H9 (cell line): ENCODE data around the gene DMAC2L. TPM values are rescaled to one million over a fixed set of nuclear protein-coding genes. Genes with fewer than 3 reads are reported as not detected.

ENCODE experiments used
- DNase-seq: peaks from one replicate; pipeline ENCODE4 v3.0.0-alpha.2; 2017
- H2AFZ ChIP-seq: one replicate; pipeline ENCODE4 v1.6.1; 2013; ENCODE audit warnings: mild to moderate bottlenecking, low read length, control low read depth, moderate library complexity
- H2AK5ac ChIP-seq: 2 replicates; pipeline ENCODE4 v1.6.1; 2013; ENCODE audit warnings: low read length, control low read depth, mixed read lengths; ENCODE audit not compliant: insufficient read length
- H2BK120ac ChIP-seq: one replicate; pipeline ENCODE4 v1.6.1; 2013; ENCODE audit warnings: low read depth, mild to moderate bottlenecking, low read length, control low read depth, inconsistent platforms; ENCODE audit not compliant: poor library complexity, severe bottlenecking
- H2BK12ac ChIP-seq: 2 replicates; pipeline ENCODE4 v1.6.1; 2013; ENCODE audit warnings: low read length, control low read depth, mixed read lengths, low read depth; ENCODE audit not compliant: insufficient read length
- H2BK15ac ChIP-seq: 2 replicates; pipeline ENCODE4 v1.6.1; 2013; ENCODE audit warnings: low read depth, low read length, control low read depth
- H2BK20ac ChIP-seq: one replicate; pipeline ENCODE4 v1.6.1; 2013; ENCODE audit warnings: low read depth, mild to moderate bottlenecking, low read length, control low read depth, inconsistent platforms; ENCODE audit not compliant: poor library complexity, severe bottlenecking
- H2BK5ac ChIP-seq: 2 replicates; pipeline ENCODE4 v1.6.1; 2013; ENCODE audit warnings: low read length, control low read depth, mixed read lengths; ENCODE audit not compliant: insufficient read length
- H3K14ac ChIP-seq: 2 replicates; pipeline ENCODE4 v1.6.1; 2013; ENCODE audit warnings: low read length, control low read depth; ENCODE audit not compliant: insufficient read depth
- H3K18ac ChIP-seq: 2 replicates; pipeline ENCODE4 v1.6.1; 2013; ENCODE audit warnings: low read depth, mild to moderate bottlenecking, mixed read lengths, low read length, control low read depth; ENCODE audit not compliant: insufficient read length
- H3K23ac ChIP-seq: 2 replicates; pipeline ENCODE4 v1.6.1; 2013; ENCODE audit warnings: low read length, control low read depth, mixed read lengths, low read depth; ENCODE audit not compliant: insufficient read length
- H3K23me2 ChIP-seq: 2 replicates; pipeline ENCODE4 v1.6.1; 2013; ENCODE audit warnings: low read depth, mild to moderate bottlenecking, mixed read lengths, low read length, control low read depth; ENCODE audit not compliant: insufficient read length, poor library complexity, severe bottlenecking
- H3K27ac ChIP-seq: 2 replicates; pipeline ENCODE4 v1.5.1; 2013; ENCODE audit warnings: low read length, control low read depth, mixed read lengths, low read depth; ENCODE audit not compliant: insufficient read length
- H3K27me3 ChIP-seq: 2 replicates; pipeline ENCODE4 v1.6.1; 2013; ENCODE audit warnings: low read length, control low read depth, inconsistent platforms; ENCODE audit not compliant: insufficient read depth
- H3K4ac ChIP-seq: 2 replicates; pipeline ENCODE4 v1.6.1; 2013; ENCODE audit warnings: low read depth, mild to moderate bottlenecking, control low read depth, inconsistent platforms, low read length, moderate library complexity
- H3K4me1 ChIP-seq: 2 replicates; pipeline ENCODE4 v1.6.1; 2013; ENCODE audit warnings: low read length, control low read depth, inconsistent platforms; ENCODE audit not compliant: insufficient read depth
- H3K4me2 ChIP-seq: 2 replicates; pipeline ENCODE4 v1.6.1; 2013; ENCODE audit warnings: low read length, control low read depth, mixed read lengths; ENCODE audit not compliant: insufficient read length, insufficient read depth
- H3K56ac ChIP-seq: 2 replicates; pipeline ENCODE4 v1.6.1; 2013; ENCODE audit warnings: low read depth, mild to moderate bottlenecking, mixed read lengths, low read length, control low read depth; ENCODE audit not compliant: insufficient read length
- H3K79me1 ChIP-seq: 2 replicates; pipeline ENCODE4 v1.6.1; 2013; ENCODE audit warnings: low read depth, mild to moderate bottlenecking, moderate library complexity, low read length, control low read depth, inconsistent platforms; ENCODE audit not compliant: insufficient read depth, poor library complexity, severe bottlenecking
- H3K79me2 ChIP-seq: 2 replicates; pipeline ENCODE4 v1.6.1; 2013; ENCODE audit warnings: low read length, control low read depth, inconsistent platforms; ENCODE audit not compliant: insufficient read depth
- H3K9ac ChIP-seq: 2 replicates; pipeline ENCODE4 v1.6.1; 2013; ENCODE audit warnings: low read length, control low read depth, mixed read lengths; ENCODE audit not compliant: insufficient read length; ENCODE audit errors: extremely low read depth
- H3K9me3 ChIP-seq: one replicate; pipeline ENCODE4 v1.6.1; 2013; ENCODE audit warnings: low read depth, low read length, inconsistent platforms; ENCODE audit not compliant: control insufficient read depth
- H3T11ph ChIP-seq: one replicate; pipeline ENCODE4 v1.6.1; 2013; ENCODE audit warnings: mild to moderate bottlenecking, low read length, control low read depth, inconsistent platforms
- H4K20me1 ChIP-seq: one replicate; pipeline ENCODE4 v1.6.1; 2013; ENCODE audit not compliant: control insufficient read depth, insufficient read length, insufficient read depth
- H4K5ac ChIP-seq: 2 replicates; pipeline ENCODE4 v1.6.1; 2013; ENCODE audit warnings: low read depth, mild to moderate bottlenecking, mixed read lengths, low read length, control low read depth; ENCODE audit not compliant: insufficient read length
- H4K8ac ChIP-seq: replicated peaks from 2 replicates; pipeline ENCODE4 v1.6.1; 2013; ENCODE audit warnings: low read length, control low read depth, mixed read lengths, low read depth; ENCODE audit not compliant: insufficient read length
- H4K91ac ChIP-seq: 2 replicates; pipeline ENCODE4 v1.6.1; 2013; ENCODE audit warnings: low read depth, mild to moderate bottlenecking, moderate library complexity, mixed read lengths, low read length, control low read depth; ENCODE audit not compliant: insufficient read length
- H3K27ac Mint-ChIP-seq, 3 experiments: 2 replicates in 2 of 3; 3 replicates in 1 of 3; pipeline ENCODE4 v1.8.0; 2020 to 2021; ENCODE audit warnings: mixed read lengths in 3 of 3, mild to moderate bottlenecking in 1 of 3, moderate library complexity in 1 of 3
- H3K27me3 Mint-ChIP-seq: 2 replicates; pipeline ENCODE4 v1.8.0; 2021; ENCODE audit warnings: low read depth, mild to moderate bottlenecking, moderate library complexity, mixed read lengths
- H3K36me3 Mint-ChIP-seq, 3 experiments: 2 replicates in 2 of 3; 3 replicates in 1 of 3; pipeline ENCODE4 v1.8.0; 2020 to 2021; ENCODE audit warnings: low read depth in 3 of 3, mixed read lengths in 3 of 3; ENCODE audit not compliant: insufficient read depth in 1 of 3
- H3K4me1 Mint-ChIP-seq, 2 experiments: 2 replicates each; pipeline ENCODE4 v1.8.0; 2020; ENCODE audit warnings: mixed read lengths in 2 of 2
- H3K4me3 Mint-ChIP-seq, 2 experiments: 2 replicates in 1 of 2; 3 replicates in 1 of 2; pipeline ENCODE4 v1.8.0; 2020 to 2021; ENCODE audit warnings: mild to moderate bottlenecking in 2 of 2, mixed read lengths in 2 of 2, moderate library complexity in 1 of 2
- H3K9me3 Mint-ChIP-seq, 2 experiments: 2 replicates in 1 of 2; 3 replicates in 1 of 2; pipeline ENCODE4 v1.8.0; 2020; ENCODE audit warnings: mild to moderate bottlenecking in 2 of 2, mixed read lengths in 2 of 2, moderate library complexity in 1 of 2
- CTCF ChIP-seq: fragments of 200-600 bp; sonication (generic); conservative IDR thresholded peaks from 3 replicates; pipeline ENCODE4 v1.8.0; 2021; ENCODE audit warnings: antibody characterized with exemption, mild to moderate bottlenecking
- WGBS: extraction: QIAGEN DNeasy Blood & Tissue Kit; methylation state at CpG from one replicate; pipeline ENCODE4 v1.1.7; 2013; ENCODE audit warnings: missing lambda C conversion rate, low lambda C conversion rate, mixed read lengths; ENCODE audit not compliant: insufficient read length; ENCODE audit errors: extremely low coverage; 5-methylcytosine and 5-hydroxymethylcytosine counted together
- total RNA-seq: library from RNA; stranded (reverse); gene quantifications from 2 replicates; pipeline ENCODE4 v1.2.1, GENCODE V29; 2021

Gene DMAC2L
- total RNA-seq, 1 experiment from 2014 or later = 22.4 TPM

GRCh38 chr14:50357753-50358395 lies 45.8 kb downstream of the DMAC2L start:
- Histone ChIP-seq H4K5ac (no peak overlapping the region), H3K14ac (no peak overlapping the region; the same call in 1 of the 2 replicates), H3K9me3 (no peaks in the 10 kb centered on the region), H3K4me2 (no peak overlapping the region), H3K79me1 (no peaks in the 10 kb centered on the region), H3K9ac (no peak overlapping the region), H3K23ac (no peak overlapping the region), H3K56ac (no peak overlapping the region), H2BK120ac (no peak overlapping the region), H3K4ac (no peak overlapping the region), H2BK15ac (no peak overlapping the region), H3K4me1 (no peaks in the 10 kb centered on the region), H3T11ph (no peak overlapping the region), H2AFZ (no peak overlapping the region), H4K20me1 (no peaks in the 10 kb centered on the region), H3K27me3 (no peaks in the 10 kb centered on the region), H3K18ac (no peak overlapping the region), H4K91ac (no peak overlapping the region), H2BK12ac (no peak overlapping the region), H3K23me2 (no peaks in the 10 kb centered on the region), H2BK5ac (no peak overlapping the region), H2BK20ac (no peak overlapping the region), H3K79me2 (no peaks in the 10 kb centered on the region), H3K27ac (no peak overlapping the region), H2AK5ac (no peak overlapping the region), H4K8ac (no peak overlapping the region)
- Mint-ChIP-seq H3K27me3 (no peaks in the 10 kb centered on the region), H3K4me3 (no peak overlapping the region), H3K4me1 (peaks cover 12 to 13% of the 10 kb centered on the region in 2 experiments; a peak in 3 of 4 replicates), H3K9me3 (no peaks in the 10 kb centered on the region), H3K27ac (no peak overlapping the region; a peak in 1 of 7 replicates), H3K36me3 (no peaks in the 10 kb centered on the region)
- WGBS = no CpG with 5 or more reads among the region's 4 CpGs
- no peak for TF ChIP-seq CTCF
- no peak for DNase-seq
